Endothelial cell of umbilical vein (primary cell): ENCODE results near the gene MTSS2. TPM values are rescaled to one million over a fixed set of nuclear protein-coding genes. Genes with fewer than 3 reads are reported as not detected.

Source experiments
- BruUV-seq: library from RNA; stranded (reverse); fragments of 400-500 nt; replicated peaks from 2 replicates; lab custom pipeline; 2021; lab: Mats Ljungman, UMichigan
- CTCF ChIA-PET: fragments of 300-600, 350-600 bp; sonication (Branson Sonifier 250); formaldehyde crosslinking; loops from one replicate; lab custom pipeline; 2021; ENCODE audit warnings: antibody characterized with exemption, inconsistent platforms; lab: Charles Lee
- POLR2A ChIA-PET: fragments of 300-600, 350-600 bp; sonication (Branson Sonifier 250); formaldehyde crosslinking; loops from one replicate; lab custom pipeline; 2021; ENCODE audit warnings: antibody characterized with exemption, inconsistent platforms; lab: Charles Lee
- DNase-seq: peaks from one replicate; pipeline ENCODE4 v3.0.0-alpha.2; 2011; ENCODE audit warnings: low read depth, low spot score
- FAIRE-seq: peaks from 2 replicates; lab custom pipeline; 2011; peaks lifted over from hg19 to GRCh38; lab: Jason Lieb, UNC
- H2AFZ ChIP-seq: 2 replicates; pipeline ENCODE4 v1.6.0; 2012; ENCODE audit warnings: low read depth, low read length, control low read depth, inconsistent platforms
- H3K27ac ChIP-seq: 2 replicates; pipeline ENCODE4 v1.5.1; 2011; ENCODE audit warnings: low read depth, mild to moderate bottlenecking, control low read depth, low read length, moderate library complexity; ENCODE audit not compliant: insufficient read depth
- H3K27me3 ChIP-seq, 2 experiments: 2 replicates each; pipeline versions ENCODE4 v1.6.0 to v1.6.1; 2011; ENCODE audit warnings: low read length in 2 of 2, mixed read lengths in 1 of 2; ENCODE audit not compliant: control insufficient read depth in 2 of 2, insufficient read depth in 2 of 2
- H3K36me3 ChIP-seq, 2 experiments: 2 replicates in 1 of 2; 3 replicates in 1 of 2; pipeline ENCODE4 v1.5.1; 2011; ENCODE audit warnings: low read length in 2 of 2, mild to moderate bottlenecking in 1 of 2, moderate library complexity in 1 of 2; ENCODE audit not compliant: control insufficient read depth in 2 of 2, insufficient read depth in 2 of 2; ENCODE audit errors: extremely low read depth in 1 of 2
- H3K4me1 ChIP-seq: 3 replicates; pipeline ENCODE4 v1.5.1; 2011; ENCODE audit warnings: mild to moderate bottlenecking, low read length; ENCODE audit not compliant: control insufficient read depth, insufficient read depth; ENCODE audit errors: extremely low read depth
- H3K4me2 ChIP-seq: 2 replicates; pipeline ENCODE4 v1.6.1; 2011; ENCODE audit warnings: low read length, control low read depth, mixed read lengths; ENCODE audit not compliant: insufficient read depth
- H3K4me3 ChIP-seq, 3 experiments: fragments of 200-600 bp in 1 of 3; sonication (generic), shearing (Covaris generic) in 1 of 3; replicated peaks in 1 of 3; 2 replicates each; pipeline ENCODE4 v1.5.1; 2011 to 2016; ENCODE audit warnings: control low read depth in 3 of 3, low read length in 3 of 3, mild to moderate bottlenecking in 2 of 3, inconsistent platforms in 1 of 3, low read depth in 1 of 3, moderate library complexity in 1 of 3; ENCODE audit not compliant: insufficient read depth in 1 of 3
- H3K79me2 ChIP-seq: 2 replicates; pipeline ENCODE4 v1.6.0; 2012; ENCODE audit warnings: low read length, inconsistent platforms; ENCODE audit not compliant: control insufficient read depth, insufficient read depth
- H3K9ac ChIP-seq: replicated peaks from 2 replicates; pipeline ENCODE3; 2011; ENCODE audit warnings: low read length, control low read depth; ENCODE audit not compliant: insufficient read depth; ENCODE audit errors: extremely low read depth
- H3K9me1 ChIP-seq: replicated peaks from 3 replicates; pipeline ENCODE4 v1.6.0; 2011; ENCODE audit warnings: mild to moderate bottlenecking, low read length; ENCODE audit not compliant: control insufficient read depth, insufficient read depth; ENCODE audit errors: extremely low read depth
- H3K9me3 ChIP-seq: replicated peaks from 2 replicates; pipeline ENCODE4 v1.5.1; 2012; ENCODE audit warnings: low read length, inconsistent platforms; ENCODE audit not compliant: control insufficient read depth, insufficient read depth
- H4K20me1 ChIP-seq: replicated peaks from 2 replicates; pipeline ENCODE3; 2011; ENCODE audit warnings: mild to moderate bottlenecking, low read length; ENCODE audit not compliant: control insufficient read depth, insufficient read depth; ENCODE audit errors: extremely low read depth
- EZH2 ChIP-seq: IDR thresholded peaks from 2 replicates; pipeline ENCODE4 v1.6.1; 2012; ENCODE audit warnings: borderline replicate concordance, low read depth, mild to moderate bottlenecking, moderate library complexity, low read length, inconsistent platforms; ENCODE audit not compliant: severe bottlenecking
- FOS ChIP-seq: IDR thresholded peaks from 2 replicates; pipeline ENCODE4 v1.6.1; 2011; ENCODE audit warnings: mild to moderate bottlenecking, low read length, moderate library complexity, borderline replicate concordance; ENCODE audit not compliant: insufficient read depth
- GATA2 ChIP-seq: IDR thresholded peaks from 2 replicates; pipeline ENCODE4 v1.7.0; 2011; ENCODE audit warnings: low read depth, mild to moderate bottlenecking, moderate library complexity, mixed read lengths, low read length; ENCODE audit not compliant: insufficient read length, insufficient read depth
- JUN ChIP-seq: IDR thresholded peaks from 2 replicates; pipeline ENCODE4 v1.6.1; 2011; ENCODE audit warnings: borderline replicate concordance, low read depth; ENCODE audit not compliant: insufficient read length, insufficient read depth
- MYC ChIP-seq: IDR thresholded peaks from one replicate; pipeline ENCODE4 v1.6.1; 2011; ENCODE audit warnings: mild to moderate bottlenecking, low read depth, low read length
- POLR2AphosphoS5 ChIP-seq: IDR thresholded peaks from 2 replicates; pipeline ENCODE4 v1.6.1; 2012; ENCODE audit warnings: low read depth, mild to moderate bottlenecking, control low read depth, low read length, moderate library complexity; ENCODE audit not compliant: insufficient read depth
- dilution Hi-C: fragments of 300-500 bp; cut with MboI; formaldehyde crosslinking; loops from one replicate; pipeline ENCODE4 v1.15.0; 2019; ENCODE audit warnings: low sequenced_read_pairs; ENCODE audit not compliant: extremely low pct_ligation_motif_present
- intact Hi-C: fragments of 100-400 bp; cut with micrococcal nuclease; formaldehyde crosslinking; loops from one replicate; pipeline ENCODE4 v1.10.0; 2022
- polyA plus RNA-seq, 4 experiments: library from polyadenylated mRNA; depleted of rRNA in 3 of 4; stranded (reverse) in 3 of 4; unstranded in 1 of 4; fragments of >200 nt; gene quantifications; 2 replicates each; pipeline versions ENCODE4 v1.2.1 to v1.2.3, GENCODE V29; 2011 to 2012; ENCODE audit warnings: missing spikeins in 1 of 4
- total RNA-seq: library from RNA; stranded (reverse); gene quantifications from 2 replicates; pipeline ENCODE4 v1.2.3, GENCODE V29; 2021

Gene MTSS2
- total and polyA plus RNA-seq, 2 donors (not counting 3 experiments of a cell fraction or from before 2014, with no cell fraction given) = 38.4 to 42.3 TPM

DNA sequence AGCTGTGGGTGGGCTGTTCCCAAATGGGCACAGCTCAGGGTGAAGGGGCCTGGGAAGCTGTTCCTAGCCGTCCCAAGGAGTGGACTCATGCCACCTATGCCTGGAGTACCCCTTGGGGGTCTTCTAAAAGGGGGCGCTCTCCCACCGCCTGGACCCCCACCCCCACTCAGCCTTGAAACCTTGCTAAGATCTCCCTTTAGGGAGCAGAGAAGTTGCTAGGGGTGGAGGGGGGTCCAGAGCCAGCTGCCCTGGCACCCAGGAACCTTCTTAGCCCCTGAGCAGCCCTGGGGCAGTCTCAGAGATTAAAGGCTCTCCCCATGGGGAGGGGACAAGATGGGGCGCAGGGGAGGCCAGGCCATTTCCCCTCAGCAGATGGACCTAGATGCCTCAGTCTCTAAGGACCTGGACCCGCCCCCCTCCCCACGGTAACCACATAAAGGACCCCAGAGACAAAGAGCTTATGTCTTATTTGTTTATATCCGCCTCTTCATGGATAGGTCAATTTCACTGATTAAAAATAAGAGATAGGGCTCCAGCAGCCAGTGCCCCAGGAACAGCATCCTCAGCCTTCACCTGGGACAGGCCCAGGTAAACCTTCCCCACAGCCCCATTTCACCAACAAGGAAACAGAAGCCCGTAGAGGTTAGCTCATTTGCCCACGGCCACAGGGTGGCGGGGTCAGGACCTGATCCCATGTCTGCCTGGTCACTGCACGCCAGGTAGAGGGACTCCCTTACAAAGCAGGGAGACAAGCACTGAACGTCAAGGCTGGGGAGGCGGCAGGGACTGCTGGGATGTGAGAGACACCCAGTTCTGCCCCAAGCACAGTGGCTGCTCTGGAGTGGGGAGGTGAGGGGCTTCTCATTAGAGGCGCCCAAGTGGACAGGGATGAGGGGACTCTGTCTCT lies 3.4 kb downstream of the MTSS2 start:
- Histone ChIP-seq H3K4me3 (no peak overlapping the region), H3K9me3 (no peaks in the 10 kb centered on the region), H3K4me1 (peaks cover 9% of the 10 kb centered on the region), H3K9me1 (no peaks in the 10 kb centered on the region), H3K79me2 (peaks cover 33% of the 10 kb centered on the region), H3K36me3 (peaks cover 7 to 23% of the 10 kb centered on the region in 2 experiments), H3K27me3 (no peaks in the 10 kb centered on the region), H3K4me2 (no peak overlapping the region), H2AFZ (no peak overlapping the region), H3K9ac (no peak overlapping the region), H4K20me1 (no peaks in the 10 kb centered on the region), H3K27ac (no peak overlapping the region)
- no peak for DNase-seq
- CTCF ChIA-PET = interaction anchor here (0.6 to 7.8 kb wide), 6 partner anchors 21 to 89 kb away, joined by 3 to 144 read pairs (median 10); no protein-coding TSS in a partner anchor
- TF ChIP-seq GATA2 (no peak), POLR2AphosphoS5 (no peak), FOS (no peak), MYC (no peak), JUN (no peak), EZH2 (no peak)
- BruUV-seq = no TSS peak
- POLR2A ChIA-PET = no interaction called here
- intact Hi-C loops = loop anchor here (5.0 kb wide), 1 partner anchor 630 kb away; no protein-coding TSS in a partner anchor
- dilution Hi-C loops = no loop called here
- no peak for FAIRE-seq
